H4 (cell line): ENCODE results near the gene NAB2. TPM values are rescaled to one million over a fixed set of nuclear protein-coding genes. Genes with fewer than 3 reads are reported as not detected.

ENCODE experiments used
- DNase-seq: peaks from one replicate; pipeline ENCODE4 v3.0.0-alpha.2; 2015; ENCODE audit warnings: low spot score
- total RNA-seq: library from RNA; depleted of rRNA; stranded (reverse); fragments of >200 nt; shearing (Covaris generic); gene quantifications from 2 replicates; pipeline ENCODE4 v1.2.3, GENCODE V29; 2014

NAB2 gene
- total RNA-seq, 1 experiment from 2014 or later: 16.5 TPM

DNA sequence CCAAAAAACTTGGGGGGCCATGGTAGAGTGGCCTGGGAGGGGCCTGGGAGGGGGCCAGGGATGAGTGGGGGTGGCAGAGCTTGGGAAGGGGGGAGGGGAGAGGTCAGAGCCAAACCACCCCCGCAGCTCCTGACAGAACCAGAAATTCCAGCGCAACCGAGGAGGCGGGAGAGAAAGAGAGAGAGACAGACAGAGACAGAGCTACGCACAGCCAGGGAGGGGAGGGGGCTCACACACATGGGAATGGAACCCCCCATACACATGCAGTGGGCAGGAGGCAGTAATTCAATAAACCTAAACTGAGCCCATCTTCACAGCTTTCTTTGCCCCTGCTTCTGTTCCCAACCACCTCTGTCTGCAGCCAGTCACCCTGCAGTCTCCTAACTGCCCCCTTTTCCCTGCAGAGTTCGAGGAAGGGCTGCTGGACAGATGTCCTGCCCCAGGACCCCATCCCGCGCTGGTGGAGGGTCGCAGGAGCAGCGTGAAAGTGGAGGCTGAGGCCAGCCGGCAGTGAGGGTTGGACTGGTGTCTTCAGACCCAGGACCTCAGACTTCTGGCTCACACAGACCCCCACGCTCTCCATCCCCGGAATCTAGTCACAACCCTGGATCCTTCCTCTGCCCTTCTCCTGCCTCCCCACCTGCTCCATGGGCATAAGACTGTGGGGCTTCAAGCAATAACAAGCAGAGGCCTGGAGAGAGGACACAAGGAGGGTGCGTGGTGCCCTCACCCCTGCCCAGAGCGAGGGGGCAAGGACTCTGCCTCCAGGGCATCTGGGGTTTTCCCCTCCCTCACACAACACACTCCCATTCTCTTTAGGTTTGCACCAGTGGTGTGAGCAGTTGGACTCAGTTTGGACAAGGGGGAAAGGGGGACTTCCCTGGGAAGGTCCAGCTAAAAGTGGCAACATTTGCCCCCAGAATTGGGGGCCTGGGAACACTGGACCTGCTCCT, 5.6 kb downstream of the NAB2 start:
- DNase-seq: no peak

DNA sequence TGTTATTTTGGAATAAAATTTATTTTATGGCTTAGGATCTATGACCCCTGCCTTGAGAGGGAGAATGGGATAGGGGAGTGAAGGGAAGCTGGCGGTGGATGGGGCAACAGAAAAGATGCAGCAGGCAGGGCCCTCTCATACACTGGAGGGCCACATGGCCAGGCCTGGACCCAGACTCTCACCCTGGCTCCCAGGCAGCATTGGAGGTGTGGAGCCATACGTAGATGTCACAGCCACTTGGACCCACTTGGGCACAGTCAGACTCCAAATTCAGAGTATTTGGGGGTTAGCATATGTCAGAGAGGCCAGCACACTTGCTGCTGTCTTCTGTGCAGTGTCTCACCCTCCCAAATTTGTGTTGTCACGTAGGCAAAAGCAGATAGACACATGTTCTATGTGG, 6.5 kb downstream of the NAB2 start:
- no peak for DNase-seq

DNA sequence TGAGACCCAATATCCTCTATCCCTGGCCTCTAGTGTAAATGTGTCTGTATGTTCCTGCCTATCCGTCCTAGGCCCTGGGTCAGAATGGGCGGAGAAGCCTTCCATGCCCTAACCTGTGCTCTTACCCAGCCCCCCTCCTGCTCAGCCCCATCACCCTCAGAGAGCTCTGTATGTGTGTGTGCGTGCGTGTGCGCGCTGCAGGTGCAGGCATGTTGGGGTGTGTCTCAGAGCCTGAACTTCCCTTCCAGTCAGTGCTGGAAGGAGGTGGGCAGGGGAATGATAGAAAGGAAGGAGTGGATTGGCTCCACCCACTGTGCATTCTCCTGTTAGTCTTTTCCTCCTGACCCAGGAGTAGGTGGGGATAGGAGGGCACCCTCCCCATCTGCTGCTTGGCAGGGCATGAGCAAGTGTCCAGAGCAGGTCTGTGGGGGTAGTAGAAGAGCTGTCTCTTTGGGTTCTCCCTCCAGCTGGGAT, 7.2 kb downstream of the NAB2 start:
- DNase-seq: peak; percentile 13

DNA sequence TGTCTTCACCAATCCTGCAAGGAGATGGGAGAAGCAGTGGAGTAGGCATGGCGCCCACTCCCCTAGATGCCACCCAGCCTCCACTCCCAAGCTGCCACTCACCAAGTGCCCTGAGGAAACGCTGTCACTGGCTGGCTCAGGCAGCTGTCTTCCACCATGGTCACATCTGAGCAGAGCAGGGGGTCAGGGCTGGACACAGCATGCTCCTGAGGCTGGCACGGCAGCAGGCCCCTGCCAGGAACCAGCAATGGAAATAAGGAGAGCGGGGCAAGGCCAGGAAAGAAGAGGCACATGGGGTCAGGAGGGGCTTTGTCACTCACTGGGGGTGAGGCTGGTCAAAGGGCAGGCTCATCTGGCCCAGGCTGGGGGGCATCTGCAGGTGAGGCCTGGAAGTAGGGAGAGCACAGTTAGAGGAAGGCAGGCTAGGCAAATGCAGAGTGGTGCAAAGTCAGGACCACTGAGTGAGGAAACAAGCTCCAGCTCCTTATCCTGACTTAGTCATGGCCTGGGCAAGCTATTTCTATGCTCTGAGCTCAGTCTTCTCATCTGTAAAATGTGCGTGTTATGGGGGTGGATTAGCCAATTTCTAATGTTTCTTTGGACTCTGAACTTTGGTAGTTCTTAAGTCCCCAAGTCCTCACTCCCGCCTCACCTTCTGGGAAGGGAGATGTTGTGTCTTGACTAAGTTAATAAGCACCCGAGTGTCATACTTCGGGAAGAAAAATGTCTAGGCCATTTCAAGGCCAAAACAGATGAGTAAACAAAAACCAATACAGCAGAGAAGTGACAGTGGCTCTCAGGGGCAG, 8.0 kb downstream of the NAB2 start:
- no peak for DNase-seq

DNA sequence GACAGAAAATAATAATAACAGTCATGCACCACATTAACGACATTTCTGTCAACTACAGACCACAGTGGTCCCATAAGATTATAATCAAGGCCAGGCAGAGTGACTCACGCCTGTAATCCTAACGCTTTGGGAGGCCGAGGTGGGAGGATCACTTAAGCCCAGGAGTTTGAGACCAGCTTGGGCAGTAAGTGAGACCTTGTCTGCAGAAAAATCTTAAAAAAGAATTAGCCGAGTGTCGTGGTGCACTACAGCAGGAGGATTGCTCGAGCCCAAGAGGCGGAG, 8.6 kb downstream of the NAB2 start:
- no peak for DNase-seq

DNA sequence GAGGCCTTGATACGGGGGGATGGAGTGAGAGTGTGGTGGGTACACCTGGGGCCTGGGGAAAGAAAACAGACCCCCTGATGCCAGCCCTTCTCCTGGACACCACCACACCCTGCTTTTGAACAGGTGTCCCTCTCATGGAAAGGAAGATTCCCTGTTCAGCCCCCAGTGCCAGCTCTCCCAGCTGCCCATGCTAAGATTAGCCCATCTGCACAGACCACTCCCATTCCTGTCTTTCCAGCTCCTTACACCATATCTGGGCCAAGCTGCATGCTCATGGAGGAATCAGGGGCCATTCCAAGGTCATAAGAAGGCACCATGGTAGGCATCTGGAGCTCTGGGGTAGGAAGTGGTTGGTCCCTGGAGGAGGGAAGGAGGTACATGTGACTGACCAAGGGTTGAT, 9.6 kb downstream of the NAB2 start:
- DNase-seq: no peak

DNA sequence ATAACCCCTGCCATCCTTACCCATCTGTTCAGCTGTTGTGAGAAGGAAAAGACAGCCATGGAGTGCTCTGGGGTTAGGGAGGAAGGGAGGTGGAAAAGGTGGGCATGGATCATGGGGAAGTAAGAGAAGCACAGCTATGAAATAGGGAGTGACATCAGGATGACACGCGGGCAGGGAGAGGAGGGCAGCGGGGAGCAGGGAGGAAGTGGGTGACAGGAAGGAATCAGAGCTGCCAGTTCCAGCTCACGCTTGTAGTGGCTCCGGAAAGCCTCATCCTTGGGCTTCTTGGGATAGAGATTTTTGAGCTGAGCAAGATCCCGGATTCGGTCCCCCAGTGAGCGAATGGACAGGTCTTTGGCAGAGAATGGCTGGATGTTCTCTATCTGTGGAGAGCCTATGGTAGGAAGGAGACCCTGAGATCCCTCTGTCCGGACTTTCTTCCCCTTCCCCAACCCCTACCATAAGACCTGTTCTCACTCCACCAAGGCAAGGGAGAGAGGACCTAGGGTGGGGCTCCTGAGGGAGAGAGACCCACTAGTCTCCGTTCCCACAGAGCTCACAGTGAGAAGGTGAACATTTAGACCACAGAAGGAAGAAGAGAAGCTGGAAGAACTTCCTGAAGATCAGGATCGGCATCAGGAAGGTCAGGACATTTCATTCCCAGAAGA, 10.3 kb downstream of the NAB2 start:
- no peak for DNase-seq

DNA sequence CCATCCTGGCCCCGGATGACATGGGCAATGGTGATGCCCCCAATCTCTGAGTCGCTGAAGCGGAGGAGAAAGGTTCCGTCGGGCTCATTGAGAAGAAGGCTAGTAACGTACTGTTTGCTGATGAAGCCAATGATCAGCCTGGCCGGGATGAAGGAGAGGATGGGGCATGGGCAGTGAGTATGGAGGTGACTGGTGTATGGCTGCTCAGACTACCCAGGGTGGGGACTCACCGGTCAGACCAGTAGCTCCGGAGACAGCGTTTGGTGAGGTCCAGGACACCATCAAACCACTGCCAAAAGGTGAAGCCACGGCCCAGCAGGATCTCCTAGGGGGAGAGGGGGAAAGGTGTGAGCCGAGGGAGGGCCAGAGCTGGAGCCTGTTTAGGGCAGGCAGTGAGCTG, 10.9 kb downstream of the NAB2 start:
- no peak for DNase-seq

DNA sequence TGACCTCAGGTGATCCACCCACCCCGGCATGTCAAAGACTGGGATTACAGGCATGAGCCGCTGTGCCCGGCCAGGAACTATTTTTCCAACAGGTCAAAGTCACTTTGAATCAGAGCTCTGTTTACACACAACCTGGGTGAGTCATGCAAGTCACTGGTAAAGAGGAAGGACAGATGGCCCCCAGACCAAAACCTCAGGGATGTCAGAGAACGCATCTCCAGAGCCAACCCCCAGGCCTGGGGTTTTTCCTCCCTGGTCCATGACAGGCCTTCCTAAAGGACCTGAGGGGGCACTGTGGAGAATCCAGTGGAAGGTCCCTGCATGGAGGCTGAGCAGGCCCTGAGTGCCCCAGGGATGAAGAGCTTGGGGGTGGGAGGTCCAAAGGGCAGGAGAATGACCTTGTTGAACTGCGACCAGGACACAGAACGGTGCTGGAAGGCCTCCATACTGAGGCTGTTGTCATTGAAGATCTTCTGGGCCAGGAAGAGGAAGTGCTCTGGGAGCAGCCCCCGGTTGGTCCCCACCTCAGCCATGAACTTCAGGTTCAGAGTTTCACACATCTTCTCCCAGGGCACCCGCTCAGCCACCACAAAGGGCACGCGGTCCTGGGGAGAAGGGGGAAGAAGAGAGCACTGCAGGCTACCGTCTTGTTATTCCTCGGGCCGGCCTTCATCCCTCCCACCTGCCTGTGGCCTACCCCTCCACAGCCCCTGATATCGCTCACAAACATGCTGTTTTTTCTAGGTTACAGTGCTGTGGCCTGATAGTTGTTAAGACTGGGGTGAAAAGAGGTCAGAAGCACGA, 13.2 kb downstream of the NAB2 start:
- no peak for DNase-seq

DNA sequence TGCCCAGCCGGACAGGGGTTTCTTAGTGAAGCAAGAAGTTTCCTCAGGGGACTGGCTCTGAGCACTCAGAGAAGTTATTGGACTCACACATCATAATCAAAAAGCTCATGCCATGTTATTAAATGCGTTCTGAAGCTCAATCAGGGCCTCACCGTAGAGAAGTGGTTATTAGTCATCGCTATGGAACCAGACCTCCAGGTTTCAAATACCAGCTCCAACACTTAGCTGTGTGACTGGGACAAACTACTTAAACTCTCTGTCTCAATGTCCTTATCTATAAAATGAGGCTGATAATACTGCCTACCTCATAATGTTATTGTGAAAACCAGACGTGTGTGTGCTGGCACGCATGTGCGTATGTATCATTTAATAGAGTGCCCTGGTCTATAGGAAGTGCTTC, 14.9 kb downstream of the NAB2 start:
- no peak for DNase-seq

DNA sequence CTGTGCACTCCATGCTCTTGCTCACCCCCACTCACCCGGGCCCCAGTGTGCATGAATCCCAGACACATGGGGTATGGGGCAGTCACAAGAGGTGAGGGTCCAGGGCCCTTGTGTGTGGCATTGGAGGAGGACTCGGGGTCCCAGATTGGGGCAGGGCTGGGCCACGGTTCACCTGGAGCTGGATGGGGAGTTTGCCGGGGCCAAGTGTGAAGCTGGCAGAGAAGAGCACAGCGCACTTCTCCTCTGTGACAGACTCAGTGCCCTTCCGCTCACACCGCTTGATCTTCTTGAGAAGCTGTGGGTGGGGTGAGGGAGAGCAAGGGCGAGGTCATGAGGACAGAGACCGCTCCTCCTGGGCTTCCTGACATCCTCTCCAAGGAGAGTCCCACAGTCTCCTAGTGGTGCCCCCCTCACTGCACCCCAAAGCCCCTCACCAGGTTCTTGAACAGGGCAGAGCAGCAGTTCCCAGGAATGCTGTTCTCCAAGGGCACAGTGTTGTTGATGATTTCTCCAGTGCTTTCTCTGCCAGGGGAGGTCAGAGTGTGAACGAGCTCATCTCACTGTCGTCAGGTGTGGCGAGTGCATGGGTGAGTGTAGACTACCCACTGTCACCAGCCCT, 15.5 kb downstream of the NAB2 start:
- DNase-seq: no peak

DNA sequence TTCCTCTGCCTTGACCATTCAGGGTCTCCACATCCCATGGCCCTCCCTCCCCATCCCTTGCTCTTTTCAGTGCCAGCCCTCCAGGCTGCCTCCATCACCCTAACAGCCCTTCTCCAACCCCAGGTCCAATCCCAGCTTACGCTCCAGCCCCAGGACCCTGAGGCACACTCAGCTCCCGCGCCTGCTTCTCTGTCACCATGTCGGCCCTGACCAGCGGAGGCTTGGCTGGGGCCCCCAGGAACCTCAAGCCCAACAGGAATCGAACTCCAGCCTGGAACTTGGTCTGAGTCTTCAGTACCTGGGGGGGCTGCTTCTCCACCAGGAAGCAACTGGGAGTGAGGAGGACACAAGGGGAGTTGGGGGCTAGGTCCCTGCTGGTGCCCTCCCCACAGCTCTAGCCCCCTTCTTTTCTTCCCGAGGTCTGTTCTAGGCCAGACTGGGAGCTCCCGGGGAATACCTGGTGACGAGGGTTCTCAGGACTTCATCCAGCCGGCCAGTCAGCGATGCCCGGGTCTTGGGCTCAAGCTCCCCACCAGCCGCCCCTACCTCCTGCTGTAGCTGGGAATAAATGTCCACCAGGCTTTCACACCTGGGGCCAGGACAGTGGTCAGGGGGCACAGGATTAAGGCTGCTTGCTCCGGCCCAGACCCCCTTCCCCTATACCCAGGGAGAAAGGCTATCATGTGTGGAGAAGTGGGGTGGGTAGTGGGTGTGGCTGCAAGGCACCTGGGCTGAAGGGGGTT, 16.3 kb downstream of the NAB2 start:
- no peak for DNase-seq

DNA sequence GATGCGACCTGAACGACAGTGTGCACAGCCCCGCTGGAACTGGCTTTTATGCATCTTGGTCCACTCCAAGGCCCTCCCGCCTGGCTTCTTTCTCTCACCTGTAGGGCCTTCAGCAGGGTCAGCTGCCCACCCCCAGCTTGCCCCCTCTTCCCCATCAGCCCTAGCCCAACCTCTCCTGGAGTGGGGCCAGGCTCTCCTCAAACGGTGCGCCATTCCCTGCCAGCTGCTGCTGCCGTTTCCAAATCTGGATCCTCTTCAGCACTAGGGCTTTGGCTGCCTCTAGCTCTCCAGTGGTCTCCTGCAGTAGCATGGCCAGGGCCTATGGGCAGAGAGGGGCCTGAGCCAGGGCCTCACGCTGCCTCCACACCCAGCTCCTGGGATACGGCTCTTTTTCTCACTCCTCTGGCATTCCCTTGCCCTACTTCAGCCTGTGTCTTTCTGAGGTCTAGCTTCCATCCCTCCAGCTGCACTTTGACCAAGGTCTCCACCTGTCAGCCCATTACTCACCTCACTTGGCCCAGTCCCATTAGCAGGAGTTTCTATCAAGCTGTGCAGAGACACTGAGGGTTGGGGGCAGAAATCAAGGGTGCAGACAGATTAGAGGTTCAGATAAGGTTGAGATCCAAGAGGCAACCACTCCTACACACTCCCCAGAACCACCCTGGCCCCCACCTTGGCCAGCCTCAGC, 17.3 kb downstream of the NAB2 start:
- no peak for DNase-seq

DNA sequence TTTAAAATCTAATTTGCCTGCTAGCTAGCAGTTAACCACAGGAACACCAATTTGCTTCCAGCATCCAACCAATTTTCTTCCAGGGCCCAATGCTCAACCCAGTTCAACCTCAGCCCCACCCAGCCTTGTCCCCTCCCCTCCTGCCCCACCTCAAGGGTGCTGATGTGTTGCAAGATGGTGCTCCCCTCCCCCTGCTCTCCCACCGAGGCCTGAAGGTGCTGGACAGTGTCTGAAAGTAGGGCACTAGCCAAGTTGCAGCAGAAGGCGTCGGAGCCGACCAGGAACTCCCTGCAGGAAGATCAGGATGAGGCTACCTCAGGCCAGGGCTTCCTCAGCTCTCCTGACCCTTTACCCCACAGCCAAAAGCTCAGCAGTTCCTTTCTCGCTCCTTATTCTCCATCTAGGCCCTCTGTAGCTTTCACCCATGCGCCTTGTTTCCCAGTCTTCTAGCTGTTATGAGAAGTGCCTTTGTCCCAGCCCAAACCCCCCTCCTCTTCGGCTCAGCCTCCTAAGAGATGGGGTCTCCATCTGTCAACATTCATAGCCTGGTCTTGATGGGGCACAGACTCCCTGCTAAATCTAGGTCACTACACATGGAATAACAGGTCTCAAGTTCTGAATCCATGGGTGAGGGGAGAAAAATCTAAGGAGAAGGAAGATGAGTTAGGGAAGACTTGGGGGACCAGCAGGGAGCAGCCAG, 18.7 kb downstream of the NAB2 start:
- no peak for DNase-seq

DNA sequence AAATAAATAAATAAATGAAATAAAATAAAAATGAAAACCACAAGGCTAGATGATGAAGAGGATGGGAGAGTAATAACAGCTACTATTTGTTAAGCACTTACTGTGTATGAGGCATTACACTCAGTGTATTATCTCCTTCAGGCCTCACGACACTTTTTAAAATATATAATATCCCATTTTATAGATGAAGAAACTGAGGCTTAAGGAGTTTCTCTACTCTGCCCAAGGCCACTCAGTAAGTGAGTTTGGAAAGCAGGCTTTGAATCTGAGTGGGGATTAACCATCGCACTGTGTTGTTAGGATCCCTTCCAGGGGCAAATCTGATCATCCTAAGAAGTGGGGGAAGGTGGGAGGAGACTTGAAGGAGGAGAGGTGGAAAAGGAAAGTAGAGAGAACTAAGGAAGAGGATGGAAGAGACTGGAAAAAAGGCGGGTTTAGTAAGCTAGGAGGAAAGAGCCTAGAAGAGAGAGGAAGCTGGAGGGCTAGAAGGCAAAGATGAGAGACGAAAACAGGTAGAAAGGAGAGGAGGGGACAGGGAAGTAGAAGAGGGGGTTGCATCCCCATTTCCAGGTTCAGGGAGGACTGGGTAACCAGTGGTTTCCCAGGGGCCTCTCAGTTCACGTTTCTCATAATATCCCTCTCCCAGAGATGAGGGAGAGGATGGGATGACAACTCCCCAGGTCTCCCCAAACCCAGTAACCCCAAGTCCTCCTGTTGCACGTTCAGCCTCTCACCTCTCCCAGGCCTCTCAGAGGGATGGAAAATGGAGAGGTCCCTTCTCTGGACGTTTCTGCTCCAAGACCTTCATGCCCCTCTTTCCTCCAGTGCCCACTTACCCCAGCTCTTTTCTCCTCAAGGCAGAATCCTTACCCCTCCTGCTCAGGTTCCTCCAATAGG, 20.5 kb downstream of the NAB2 start:
- no peak for DNase-seq

DNA sequence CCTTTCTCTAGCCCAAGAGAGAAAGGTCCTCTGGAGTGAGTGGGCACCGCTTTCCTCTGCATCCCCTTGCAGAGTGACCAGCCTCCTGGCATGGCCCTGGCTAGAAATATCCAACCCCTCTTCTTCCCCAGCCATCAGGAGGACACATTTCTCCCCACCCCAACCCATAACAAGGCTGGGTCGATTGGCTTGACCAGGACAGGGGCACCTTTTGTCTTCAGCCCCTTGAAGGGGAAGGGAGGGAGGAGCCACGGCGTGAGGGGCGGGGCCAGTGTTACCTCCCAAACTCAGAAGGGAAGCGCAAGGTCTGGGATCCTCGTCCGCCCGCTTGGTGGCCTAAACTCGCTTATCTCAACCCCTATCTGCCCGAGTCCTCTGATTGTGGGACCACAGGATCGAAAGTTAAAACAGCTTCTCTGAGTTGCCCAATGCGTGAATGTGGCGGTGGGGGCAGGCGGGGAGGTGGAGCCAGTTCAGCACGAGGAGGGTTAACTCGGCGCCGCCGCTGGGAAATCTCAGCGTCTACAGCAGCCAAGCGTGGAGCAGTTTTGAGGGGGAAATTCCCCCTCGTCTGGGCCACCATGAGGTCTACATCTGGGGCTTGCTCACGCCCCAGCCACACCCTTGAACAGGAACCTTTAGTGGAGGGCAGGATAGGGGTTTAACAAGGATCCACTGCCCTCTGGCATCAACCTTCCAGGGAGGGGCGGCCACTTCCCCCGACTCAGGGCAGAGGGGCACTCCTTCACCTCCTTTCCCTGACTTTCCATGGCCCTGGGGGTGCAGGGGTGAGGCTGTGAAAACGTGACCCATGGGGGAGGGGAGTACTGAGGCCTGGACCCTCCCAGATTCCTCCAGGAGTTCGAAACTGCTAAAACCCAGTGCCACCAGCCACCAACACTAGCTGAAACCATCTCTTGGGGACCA, 21.5 kb downstream of the NAB2 start:
- no peak for DNase-seq
